Astrocyte (in vitro differentiated cells and primary cell): ENCODE data around the gene CLEC4G.

Source experiments
- EZH2 ChIP-seq: IDR thresholded peaks from 2 replicates; pipeline ENCODE4 v1.6.1; 2012; ENCODE audit warnings: mild to moderate bottlenecking, low read length, inconsistent platforms; ENCODE audit not compliant: insufficient read depth
- TF ChIP-seq, protein P1 (sequence below): IDR thresholded peaks from 2 replicates; pipeline ENCODE4 v1.5.1; 2011; ENCODE audit warnings: low read depth, mild to moderate bottlenecking, inconsistent platforms, low read length, moderate library complexity; ENCODE audit not compliant: insufficient read depth

DNA sequence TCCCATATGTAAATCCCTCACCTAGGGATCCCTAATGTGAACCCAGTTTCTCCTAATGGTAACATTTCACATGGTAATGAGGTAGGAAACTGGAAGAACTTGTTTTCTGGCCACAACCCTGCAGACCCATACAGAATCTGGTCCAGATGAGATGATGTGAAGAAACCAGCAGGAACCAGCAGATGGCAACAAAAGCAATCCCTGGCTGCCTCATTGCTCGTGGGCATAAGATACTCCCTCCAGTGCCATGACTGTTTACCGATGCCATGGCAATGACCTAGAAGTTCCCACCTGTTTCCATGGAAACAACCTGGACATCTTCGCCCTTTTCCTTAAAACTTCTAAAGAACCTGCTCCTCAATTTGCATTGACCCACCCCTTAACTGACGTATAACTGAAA lies 16.8 kb upstream of the CLEC4G start:
- no peak for TF ChIP-seq EZH2
- TF ChIP-seq, protein P1, sequence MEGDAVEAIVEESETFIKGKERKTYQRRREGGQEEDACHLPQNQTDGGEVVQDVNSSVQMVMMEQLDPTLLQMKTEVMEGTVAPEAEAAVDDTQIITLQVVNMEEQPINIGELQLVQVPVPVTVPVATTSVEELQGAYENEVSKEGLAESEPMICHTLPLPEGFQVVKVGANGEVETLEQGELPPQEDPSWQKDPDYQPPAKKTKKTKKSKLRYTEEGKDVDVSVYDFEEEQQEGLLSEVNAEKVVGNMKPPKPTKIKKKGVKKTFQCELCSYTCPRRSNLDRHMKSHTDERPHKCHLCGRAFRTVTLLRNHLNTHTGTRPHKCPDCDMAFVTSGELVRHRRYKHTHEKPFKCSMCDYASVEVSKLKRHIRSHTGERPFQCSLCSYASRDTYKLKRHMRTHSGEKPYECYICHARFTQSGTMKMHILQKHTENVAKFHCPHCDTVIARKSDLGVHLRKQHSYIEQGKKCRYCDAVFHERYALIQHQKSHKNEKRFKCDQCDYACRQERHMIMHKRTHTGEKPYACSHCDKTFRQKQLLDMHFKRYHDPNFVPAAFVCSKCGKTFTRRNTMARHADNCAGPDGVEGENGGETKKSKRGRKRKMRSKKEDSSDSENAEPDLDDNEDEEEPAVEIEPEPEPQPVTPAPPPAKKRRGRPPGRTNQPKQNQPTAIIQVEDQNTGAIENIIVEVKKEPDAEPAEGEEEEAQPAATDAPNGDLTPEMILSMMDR, result no peak
